H1 (cell line): ENCODE data around the gene ZBED4.

Source experiments
- CBX8 ChIP-seq: fragments of 300-800, 300-1000 bp; sonication (generic); IDR thresholded peaks from 2 replicates; pipeline ENCODE4 v1.7.1; 2016; ENCODE audit warnings: low read depth, low read length, borderline replicate concordance
- POLR2AphosphoS5 ChIP-seq: IDR thresholded peaks from 2 replicates; pipeline ENCODE4 v1.6.1; 2011; ENCODE audit warnings: low read depth, low read length
- ZNF274 ChIP-seq: IDR thresholded peaks from 2 replicates; pipeline ENCODE4 v1.7.0; 2012; ENCODE audit warnings: low read length, borderline replicate concordance; ENCODE audit errors: extremely low read depth

DNA sequence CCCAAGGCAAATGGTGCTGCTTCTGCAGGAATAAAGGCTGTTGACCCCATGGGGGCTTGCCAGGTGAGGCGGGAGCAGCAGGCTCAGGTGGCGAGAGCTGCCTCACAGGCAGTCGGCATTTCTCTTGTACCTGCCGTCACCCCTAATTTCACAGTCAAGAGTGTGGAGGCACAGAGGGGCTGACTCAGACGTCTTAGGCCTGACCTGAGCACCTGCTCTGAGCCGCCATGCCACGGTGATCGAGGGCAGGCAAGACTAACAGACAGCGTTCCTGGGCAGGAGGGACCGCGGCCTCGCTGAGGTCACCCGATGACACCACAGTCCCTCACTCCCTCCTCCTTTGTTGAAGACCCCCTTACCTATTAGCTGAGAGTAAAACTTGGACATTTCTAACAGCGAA lies 59.4 kb downstream of the ZBED4 start:
- TF ChIP-seq ZNF274 (no peak), POLR2AphosphoS5 (no peak), CBX8 (no peak)
